Keratinocyte (primary cell): ENCODE data around the gene IFNAR1.

ENCODE experiments used
- CTCF ChIP-seq, 3 experiments: IDR thresholded peaks in 1 of 3; conservative IDR thresholded peaks in 1 of 3; optimal IDR thresholded peaks in 1 of 3; 2 replicates in 2 of 3; 3 replicates in 1 of 3; pipeline versions ENCODE3 to v1.5.1; 2011; ENCODE audit warnings: low read length in 3 of 3, mild to moderate bottlenecking in 3 of 3, moderate library complexity in 2 of 3, control low read depth in 1 of 3, inconsistent platforms in 1 of 3; ENCODE audit not compliant: insufficient read depth in 2 of 3; ENCODE audit errors: extremely low read depth in 1 of 3
- EZH2 ChIP-seq: IDR thresholded peaks from one replicate; pipeline ENCODE4 v1.6.1; 2012; ENCODE audit warnings: inconsistent platforms, mild to moderate bottlenecking, low read length, moderate library complexity

DNA sequence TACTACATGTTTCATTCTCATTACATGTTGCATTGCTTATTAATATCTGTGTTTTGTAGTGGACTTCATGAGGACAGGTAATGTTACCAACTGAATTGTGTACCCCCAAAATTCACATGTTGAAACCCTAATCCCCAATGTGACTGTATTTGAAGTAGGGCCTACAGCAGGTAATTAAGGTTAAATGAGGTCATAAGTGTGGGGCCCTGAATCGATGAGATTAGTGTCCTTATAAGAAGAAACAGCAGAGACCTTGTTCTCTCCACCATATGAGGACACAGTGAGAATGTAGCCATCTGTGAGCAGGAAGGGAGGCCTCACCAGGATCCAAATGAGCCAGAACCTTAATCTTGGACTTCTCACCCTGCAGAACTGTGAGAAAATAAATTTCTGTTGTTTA is 15.0 kb upstream of the IFNAR1 start:
- no peak for TF ChIP-seq CTCF (optimal IDR thresholded peaks at IDR 0.05 in 1 of 3, IDR thresholded peaks at IDR 0.05 in 1 of 3, conservative IDR thresholded peaks at IDR 0.05 in 1 of 3; ENCODE audit: extremely low read depth in 1 of 3, insufficient read depth in 2 of 3, low read length in 3 of 3)
- TF ChIP-seq EZH2 = no peak
